Nephron (organoid): Measurements from ENCODE around the gene EMC9.

Experiments used
- H3K27ac Mint-ChIP-seq, 3 experiments: 2 replicates each; pipeline ENCODE4 v1.8.0; 2020; ENCODE audit warnings: mixed read lengths in 3 of 3, mild to moderate bottlenecking in 2 of 3, moderate library complexity in 1 of 3
- H3K27me3 Mint-ChIP-seq: 2 replicates; pipeline ENCODE4 v1.8.0; 2021; ENCODE audit warnings: low read depth, mild to moderate bottlenecking, moderate library complexity, mixed read lengths
- H3K36me3 Mint-ChIP-seq: 2 replicates; pipeline ENCODE4 v1.8.0; 2020; ENCODE audit warnings: low read depth, mixed read lengths
- H3K4me1 Mint-ChIP-seq: 2 replicates; pipeline ENCODE4 v1.8.0; 2020; ENCODE audit warnings: mixed read lengths
- H3K4me3 Mint-ChIP-seq, 3 experiments: 2 replicates each; pipeline ENCODE4 v1.8.0; 2020; ENCODE audit warnings: mild to moderate bottlenecking in 3 of 3, mixed read lengths in 3 of 3, moderate library complexity in 2 of 3
- H3K9me3 Mint-ChIP-seq: 2 replicates; pipeline ENCODE4 v1.8.0; 2020; ENCODE audit warnings: mixed read lengths
- TF ChIP-seq, protein P1 (sequence below), 3 experiments: fragments of 200-600 bp; sonication (generic); IDR thresholded peaks; one replicate each; pipeline ENCODE4 v1.5.0; 2021; ENCODE audit warnings: antibody characterized with exemption in 3 of 3; ENCODE audit not compliant: unreplicated experiment in 3 of 3

EMC9 gene

DNA sequence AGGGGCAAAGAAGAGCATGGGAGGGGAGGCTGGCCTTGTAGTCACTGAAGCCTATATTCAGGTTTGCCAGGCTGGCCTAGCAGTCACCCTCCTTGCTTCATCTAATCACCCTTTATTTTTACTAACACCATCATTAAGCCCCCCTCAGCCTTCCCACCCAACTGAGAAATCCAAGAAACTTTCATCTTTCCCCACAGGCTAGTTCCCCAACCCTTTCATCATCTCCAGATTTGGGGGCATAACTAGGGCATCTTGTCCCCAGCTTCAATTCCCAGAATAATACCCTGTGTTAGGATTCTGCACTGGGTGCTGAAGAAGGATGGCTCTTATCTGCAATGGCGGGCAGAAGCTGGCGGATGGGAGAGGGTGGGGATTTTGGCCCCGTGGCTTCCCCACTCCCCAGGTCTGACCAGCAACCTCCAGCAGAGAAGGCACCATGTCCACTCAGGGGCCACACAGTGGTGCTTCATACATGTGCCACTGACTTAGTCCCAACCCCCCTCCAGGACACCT is 40.4 kb downstream of the EMC9 start:
- Mint-ChIP-seq H3K9me3 (no peaks in the 10 kb centered on the region), H3K4me3 (no peak overlapping the region), H3K36me3 (peaks cover 15% of the 10 kb centered on the region), H3K27ac (no peak overlapping the region), H3K4me1 (no peaks in the 10 kb centered on the region), H3K27me3 (no peaks in the 10 kb centered on the region)
- TF ChIP-seq, protein P1, sequence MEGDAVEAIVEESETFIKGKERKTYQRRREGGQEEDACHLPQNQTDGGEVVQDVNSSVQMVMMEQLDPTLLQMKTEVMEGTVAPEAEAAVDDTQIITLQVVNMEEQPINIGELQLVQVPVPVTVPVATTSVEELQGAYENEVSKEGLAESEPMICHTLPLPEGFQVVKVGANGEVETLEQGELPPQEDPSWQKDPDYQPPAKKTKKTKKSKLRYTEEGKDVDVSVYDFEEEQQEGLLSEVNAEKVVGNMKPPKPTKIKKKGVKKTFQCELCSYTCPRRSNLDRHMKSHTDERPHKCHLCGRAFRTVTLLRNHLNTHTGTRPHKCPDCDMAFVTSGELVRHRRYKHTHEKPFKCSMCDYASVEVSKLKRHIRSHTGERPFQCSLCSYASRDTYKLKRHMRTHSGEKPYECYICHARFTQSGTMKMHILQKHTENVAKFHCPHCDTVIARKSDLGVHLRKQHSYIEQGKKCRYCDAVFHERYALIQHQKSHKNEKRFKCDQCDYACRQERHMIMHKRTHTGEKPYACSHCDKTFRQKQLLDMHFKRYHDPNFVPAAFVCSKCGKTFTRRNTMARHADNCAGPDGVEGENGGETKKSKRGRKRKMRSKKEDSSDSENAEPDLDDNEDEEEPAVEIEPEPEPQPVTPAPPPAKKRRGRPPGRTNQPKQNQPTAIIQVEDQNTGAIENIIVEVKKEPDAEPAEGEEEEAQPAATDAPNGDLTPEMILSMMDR (IDR thresholded peaks at IDR 0.05; ENCODE audit: unreplicated experiment in 3 of 3), result no peak

DNA sequence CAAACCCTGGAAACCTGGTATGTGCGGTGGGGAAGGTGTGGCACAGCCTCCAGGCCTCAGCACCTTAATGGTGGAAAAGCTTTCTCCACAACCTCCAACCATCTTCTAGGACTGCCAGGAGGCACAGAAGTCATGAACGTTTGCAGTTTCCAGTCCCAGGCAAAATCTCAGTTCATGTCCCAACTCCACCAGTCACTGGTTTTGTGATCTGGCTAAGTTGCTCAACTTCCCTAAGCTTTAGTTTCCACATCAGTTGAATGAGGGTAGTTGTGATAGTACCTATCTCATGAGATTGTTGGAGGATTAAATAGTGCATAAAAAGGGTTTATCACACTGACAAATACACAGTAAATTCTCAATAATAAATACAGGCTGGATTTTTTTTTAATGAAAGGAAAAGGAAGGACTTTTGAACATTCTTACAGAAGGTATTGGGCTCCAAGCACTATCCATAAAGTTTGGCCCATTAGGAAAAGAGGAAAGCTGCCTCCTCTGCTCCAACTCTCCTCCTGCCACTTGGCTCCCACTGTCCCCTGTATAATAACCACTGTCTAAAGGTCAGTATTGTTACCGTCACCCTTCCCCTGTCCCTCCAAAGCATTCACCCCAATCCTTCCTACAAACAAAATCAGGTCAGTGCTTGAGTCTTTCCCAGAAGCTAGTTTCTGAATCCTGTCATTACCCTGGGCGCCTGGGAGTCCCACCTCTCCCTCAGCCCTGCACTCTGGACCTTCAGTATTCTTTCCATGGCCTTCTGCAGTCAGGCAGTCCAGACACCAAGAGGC is 41.0 kb downstream of the EMC9 start:
- peaks cover 4% of the 10 kb centered on the region for H3K27me3 Mint-ChIP-seq
- H3K36me3 Mint-ChIP-seq, result peaks cover 15% of the 10 kb centered on the region
- H3K4me3 Mint-ChIP-seq, result no peak overlapping the region
- H3K4me1 Mint-ChIP-seq, result peaks cover 4% of the 10 kb centered on the region
- no peak overlapping the region for H3K27ac Mint-ChIP-seq
- TF ChIP-seq, protein P1 (IDR thresholded peaks at IDR 0.05; ENCODE audit: unreplicated experiment in 3 of 3), result no peak
- no peaks in the 10 kb centered on the region for H3K9me3 Mint-ChIP-seq

DNA sequence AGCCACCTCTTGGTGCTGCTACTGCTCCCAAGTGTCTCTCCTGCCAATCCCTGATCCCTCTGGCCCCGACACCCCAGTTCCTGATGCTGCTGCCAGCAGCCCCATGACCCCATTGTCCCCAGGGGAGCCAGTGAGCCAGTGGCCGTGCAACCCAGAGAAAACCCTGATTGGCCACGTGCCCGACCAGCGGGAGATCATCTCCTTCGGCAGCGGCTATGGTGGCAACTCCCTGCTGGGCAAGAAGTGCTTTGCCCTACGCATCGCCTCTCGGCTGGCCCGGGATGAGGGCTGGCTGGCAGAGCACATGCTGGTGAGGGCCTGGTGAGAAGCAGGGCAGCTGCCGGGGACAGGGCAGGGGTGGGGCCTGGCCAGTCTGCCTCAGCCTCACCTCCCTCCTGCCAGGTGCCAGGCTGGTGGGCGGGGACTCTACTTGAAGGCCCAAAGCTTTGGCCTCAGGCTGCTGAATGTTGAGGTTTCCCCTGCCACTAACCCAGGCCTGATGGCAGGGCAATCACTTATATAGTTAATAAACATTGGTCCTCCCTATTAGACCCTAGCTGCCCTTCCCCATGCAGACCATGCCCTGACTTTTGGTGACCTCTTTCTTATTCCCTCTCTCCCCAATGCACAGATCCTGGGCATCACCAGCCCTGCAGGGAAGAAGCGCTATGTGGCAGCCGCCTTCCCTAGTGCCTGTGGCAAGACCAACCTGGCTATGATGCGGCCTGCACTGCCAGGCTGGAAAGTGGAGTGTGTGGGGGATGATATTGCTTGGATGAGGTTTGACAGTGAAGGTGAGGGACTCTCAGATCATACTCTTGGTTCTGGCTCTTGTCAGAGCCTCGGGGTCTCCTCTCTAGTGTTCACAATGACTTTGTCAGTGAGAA is 42.2 kb downstream of the EMC9 start:
- Mint-ChIP-seq H3K4me3 (no peak overlapping the region), H3K27ac (no peak overlapping the region), H3K36me3 (peaks cover 12% of the 10 kb centered on the region), H3K4me1 (peaks cover 15% of the 10 kb centered on the region), H3K27me3 (peaks cover 7% of the 10 kb centered on the region), H3K9me3 (no peaks in the 10 kb centered on the region)
- TF ChIP-seq, protein P1 (IDR thresholded peaks at IDR 0.05; ENCODE audit: unreplicated experiment in 3 of 3), result no peak

DNA sequence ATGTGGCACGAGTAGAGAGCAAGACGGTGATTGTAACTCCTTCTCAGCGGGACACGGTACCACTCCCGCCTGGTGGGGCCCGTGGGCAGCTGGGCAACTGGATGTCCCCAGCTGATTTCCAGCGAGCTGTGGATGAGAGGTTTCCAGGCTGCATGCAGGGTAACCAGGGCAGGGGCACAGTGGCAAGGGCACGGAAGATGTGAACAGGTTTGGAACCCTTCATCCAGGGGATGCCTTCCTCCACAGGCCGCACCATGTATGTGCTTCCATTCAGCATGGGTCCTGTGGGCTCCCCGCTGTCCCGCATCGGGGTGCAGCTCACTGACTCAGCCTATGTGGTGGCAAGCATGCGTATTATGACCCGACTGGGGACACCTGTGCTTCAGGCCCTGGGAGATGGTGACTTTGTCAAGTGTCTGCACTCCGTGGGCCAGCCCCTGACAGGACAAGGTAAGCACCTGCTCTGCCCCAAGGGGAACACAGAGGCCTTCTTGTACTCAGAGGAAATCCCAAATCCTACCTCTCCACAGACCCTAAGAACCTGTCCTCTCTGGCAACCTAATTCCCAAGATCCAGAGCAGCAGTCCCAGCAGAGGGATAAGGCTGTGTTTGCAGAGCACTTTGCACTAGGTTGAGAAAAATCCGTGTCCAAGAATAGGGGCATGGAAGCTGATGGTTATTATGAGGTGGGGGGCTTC is 43.0 kb downstream of the EMC9 start:
- Mint-ChIP-seq H3K36me3 (peaks cover 4% of the 10 kb centered on the region), H3K27me3 (peaks cover 7% of the 10 kb centered on the region), H3K4me3 (no peak overlapping the region), H3K4me1 (peaks cover 15% of the 10 kb centered on the region), H3K9me3 (no peaks in the 10 kb centered on the region), H3K27ac (no peak overlapping the region)
- TF ChIP-seq, protein P1 (IDR thresholded peaks at IDR 0.05; ENCODE audit: unreplicated experiment in 3 of 3), result no peak

DNA sequence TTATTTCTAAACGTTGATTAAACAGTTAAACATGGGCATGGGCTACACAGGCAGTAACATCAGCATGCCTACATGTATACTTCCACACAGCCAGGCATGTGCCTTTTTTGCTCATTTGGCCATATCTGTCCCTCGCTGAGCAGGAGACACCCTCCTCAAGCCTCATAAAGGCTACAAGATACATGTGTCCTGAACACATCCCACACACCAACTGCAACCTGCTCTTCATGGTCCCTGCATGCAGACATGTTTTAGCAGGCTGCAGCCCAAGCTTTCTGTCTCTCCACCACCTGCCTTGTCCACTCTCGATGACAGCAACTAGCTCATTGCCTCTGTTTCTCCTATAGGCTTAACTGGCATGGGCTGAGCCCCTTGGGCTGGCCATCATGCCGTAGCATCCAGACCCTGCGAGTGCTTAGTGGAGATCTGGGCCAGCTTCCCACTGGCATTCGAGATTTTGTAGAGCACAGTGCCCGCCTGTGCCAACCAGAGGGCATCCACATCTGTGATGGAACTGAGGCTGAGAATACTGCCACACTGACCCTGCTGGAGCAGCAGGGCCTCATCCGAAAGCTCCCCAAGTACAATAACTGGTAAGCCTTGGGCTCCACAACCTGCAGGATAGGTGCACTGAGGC is 44.7 kb downstream of the EMC9 start:
- H3K27me3 Mint-ChIP-seq, result peaks cover 7% of the 10 kb centered on the region
- peak overlapping the region; percentile 58 to 81 (median 71) for H3K4me3 Mint-ChIP-seq
- H3K27ac Mint-ChIP-seq, result peak overlapping the region in 1 of 3 experiments; percentile 70
- peaks cover 23% of the 10 kb centered on the region for H3K4me1 Mint-ChIP-seq
- H3K36me3 Mint-ChIP-seq, result no peaks in the 10 kb centered on the region
- H3K9me3 Mint-ChIP-seq, result no peaks in the 10 kb centered on the region
- TF ChIP-seq, protein P1 (IDR thresholded peaks at IDR 0.05; ENCODE audit: unreplicated experiment in 3 of 3), result no peak
